SK-N-MC (cell line): ENCODE results near the gene NIPBL.

Experiments
- EZH2 ChIP-seq: fragments of 200-600 bp; sonication (generic); IDR thresholded peaks from one replicate; pipeline ENCODE4 v1.6.1; 2017; ENCODE audit warnings: antibody characterized with exemption
- FOXP2 ChIP-seq: optimal IDR thresholded peaks from 2 replicates; pipeline ENCODE3; 2011; ENCODE audit warnings: mild to moderate bottlenecking, moderate library complexity; ENCODE audit not compliant: insufficient read depth; ENCODE audit errors: extremely low read length, control extremely low read depth
- POLR2AphosphoS5 ChIP-seq: IDR thresholded peaks from 2 replicates; pipeline ENCODE4 v1.6.1; 2012; ENCODE audit warnings: mild to moderate bottlenecking, low read depth, low read length, borderline replicate concordance

DNA sequence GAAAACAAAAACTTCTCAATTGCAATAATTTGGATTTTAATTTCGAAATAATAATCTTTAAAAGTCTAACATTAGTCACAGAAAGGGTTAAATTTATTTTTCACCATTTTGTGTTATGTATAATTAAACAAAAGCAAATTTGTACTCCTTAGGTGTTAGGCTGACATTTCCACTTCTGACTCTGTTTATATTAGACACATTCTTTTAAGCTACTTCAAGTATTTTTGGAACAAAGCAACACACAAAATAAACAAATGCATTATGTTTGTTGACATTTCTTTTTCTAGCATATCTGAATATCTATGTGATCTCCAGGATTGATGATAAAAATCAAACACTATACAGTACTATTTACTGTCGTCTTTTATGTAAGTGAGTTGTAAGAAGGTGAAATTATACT lies 44.3 kb upstream of the NIPBL start:
- TF ChIP-seq EZH2, result no peak
- TF ChIP-seq POLR2AphosphoS5, result no peak
- no peak for TF ChIP-seq FOXP2
